ENCODE data around the gene TCP11X2. TPM values are rescaled to one million over a fixed set of nuclear protein-coding genes. Genes with fewer than 3 reads are reported as not detected.
"Not testable (repeated sequence)": the region's sequence is repeated elsewhere in the genome, so short reads cannot be mapped to it uniquely, and the experiment has no call there.

Gene TCP11X2
- 1 to 10 TPM; 1.6 to 3.0 TPM for total RNA-seq
- not detected for polyA plus RNA-seq (2013, experiment 1 of 2)
- polyA plus RNA-seq (2013, experiment 2 of 2) = not detected
- long read RNA-seq, experiment 1 = 0 reads
- long read RNA-seq, experiment 2 = 0 reads
- long read RNA-seq, experiment 3, partial matches to known transcripts = 0 of 1 reads
- long read RNA-seq, experiment 3, other reads (novel, unspliced or antisense) = 1 of 1 reads
- long read RNA-seq, experiment 4 = 0 reads

DNA sequence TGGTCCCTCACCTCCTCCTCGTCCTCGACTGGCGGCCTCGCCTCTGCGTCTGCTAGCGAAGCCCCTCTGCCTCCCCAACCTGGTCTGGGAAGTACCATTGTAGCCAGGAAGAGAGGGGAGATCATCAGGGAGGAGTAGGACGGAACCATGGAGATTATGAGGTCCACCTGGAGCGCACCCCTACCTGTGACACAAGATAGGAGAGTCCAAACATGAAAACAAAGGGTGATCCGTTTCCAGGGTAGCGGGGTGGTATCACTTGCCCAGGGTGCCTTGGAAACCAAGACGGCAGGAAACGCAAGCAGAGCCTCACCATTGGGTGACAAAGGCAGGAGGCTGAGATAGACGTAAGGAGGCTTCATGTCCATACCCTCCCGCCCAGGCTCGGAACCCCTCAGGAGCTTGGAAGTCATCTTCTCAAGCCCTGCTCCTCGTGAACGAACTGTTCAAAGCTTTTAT lies at the start of gene TCP11X2:
TSS of gene TCP11X2 (minus strand) at position 51 of the 459 bp plus-strand sequence.
- not testable (repeated sequence) for H3K9me3 Mint-ChIP-seq; H3K27ac ChIP-seq (ENCODE audit: low read depth, low read length); DNase-seq; H3K36me3 Mint-ChIP-seq (ENCODE audit: low read depth); H3K9me3 ChIP-seq (ENCODE audit: control insufficient read depth, low read length); H3K27me3 ChIP-seq (ENCODE audit: control insufficient read depth, insufficient read depth, low read length, poor library complexity, severe bottlenecking); H3K9ac ChIP-seq (ENCODE audit: extremely low read depth, low read length, poor library complexity, severe bottlenecking); H3K36me3 ChIP-seq (ENCODE audit: control insufficient read depth, insufficient read depth, low read length); H3K4me3 ChIP-seq (ENCODE audit: low read length); H3K4me1 ChIP-seq (ENCODE audit: control insufficient read depth, insufficient read depth, low read length); H3K27ac Mint-ChIP-seq; H3K27me3 Mint-ChIP-seq (ENCODE audit: insufficient read depth); H3K4me1 Mint-ChIP-seq; H3K4me3 Mint-ChIP-seq
- WGBS, 2 experiments (ENCODE audit: insufficient coverage in 1 of 2, insufficient read length in 1 of 2) = 83% methylated on average over 3 of the region's 17 CpGs; no CpG with 5 or more reads in 1 of the 2 experiments

- H3K27ac Mint-ChIP-seq = no peak overlapping the region
- no peaks in the 10 kb centered on the region for H3K36me3 Mint-ChIP-seq (ENCODE audit: low read depth)
- no peak overlapping the region for H3K9ac ChIP-seq (ENCODE audit: extremely low read depth, low read length, poor library complexity, severe bottlenecking)
- 76% methylated on average over 6 of the region's 7 CpGs; no CpG with 5 or more reads in 1 of the 2 experiments for WGBS, 2 experiments (ENCODE audit: insufficient coverage in 1 of 2, insufficient read length in 1 of 2)
- no peaks in the 10 kb centered on the region for H3K36me3 ChIP-seq (ENCODE audit: control insufficient read depth, insufficient read depth, low read length)
- peaks cover 11% of the 10 kb centered on the region for H3K27me3 Mint-ChIP-seq (ENCODE audit: insufficient read depth)
- no peaks in the 10 kb centered on the region for H3K4me1 ChIP-seq (ENCODE audit: control insufficient read depth, insufficient read depth, low read length)
- H3K4me3 ChIP-seq (ENCODE audit: low read length) = no peak overlapping the region
- TF ChIP-seq CTCF (conservative IDR thresholded peaks at IDR 0.05) = peak; percentile 47
- H3K4me3 Mint-ChIP-seq = no peak overlapping the region
- no peak overlapping the region for H3K27ac ChIP-seq (ENCODE audit: low read depth, low read length)
- no peak for DNase-seq
- H3K9me3 ChIP-seq (ENCODE audit: control insufficient read depth, low read length) = no peaks in the 10 kb centered on the region
- no peaks in the 10 kb centered on the region for H3K4me1 Mint-ChIP-seq
- peaks cover 35% of the 10 kb centered on the region for H3K9me3 Mint-ChIP-seq
- H3K27me3 ChIP-seq (ENCODE audit: control insufficient read depth, insufficient read depth, low read length, poor library complexity, severe bottlenecking) = no peaks in the 10 kb centered on the region
These were observed 45.7 kb upstream of the TCP11X2 start for GRCh38 chrX:102517326-102517725.

DNA sequence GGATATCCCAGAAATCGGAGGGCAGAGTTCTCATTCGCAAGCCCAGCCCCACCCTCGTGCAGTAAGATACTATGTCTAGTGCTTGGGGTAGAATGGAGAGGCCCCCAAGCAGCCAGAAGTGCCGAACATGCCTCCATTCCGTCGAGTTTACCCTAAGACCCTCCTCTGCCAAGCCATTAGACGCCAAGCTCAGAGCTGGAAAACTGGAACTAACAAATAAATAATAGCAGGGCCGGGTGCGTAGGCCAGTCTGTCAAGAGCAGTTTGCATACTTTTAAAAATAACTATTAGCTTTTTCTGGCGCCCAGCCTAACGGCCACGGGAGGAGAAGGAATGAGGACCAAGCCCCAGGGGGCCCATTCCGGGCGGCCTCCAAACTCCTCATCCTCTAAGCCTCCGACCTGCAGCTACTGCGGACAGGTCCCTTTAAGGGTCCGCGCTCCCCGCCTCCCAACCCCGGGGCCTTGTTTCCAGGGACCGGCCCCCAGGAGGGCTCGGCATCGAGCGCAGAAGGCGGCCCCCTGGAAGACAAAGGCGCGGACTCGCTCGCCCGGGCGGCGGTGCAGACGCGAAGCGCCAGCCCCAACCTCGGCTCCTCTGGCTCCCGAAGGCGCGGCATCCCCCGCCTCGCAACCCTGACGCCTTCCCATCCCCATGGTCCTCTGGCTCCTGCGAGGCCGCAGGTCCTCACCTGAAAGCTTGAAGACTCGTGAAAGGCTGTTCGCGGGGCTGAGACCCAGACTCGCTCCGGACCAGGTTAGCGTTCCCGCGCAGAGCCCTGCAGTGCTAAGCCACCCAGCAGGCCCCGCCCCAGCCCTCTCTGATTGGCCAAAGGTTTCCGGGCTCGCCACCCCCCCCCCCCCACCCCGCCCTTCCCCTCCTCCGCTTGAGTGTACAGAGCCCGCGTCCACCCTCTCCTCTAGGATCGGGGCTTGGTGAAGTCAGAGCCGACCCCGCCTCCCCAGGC lies 44.6 kb upstream of the TCP11X2 start, which contains the start of gene TMSB15A:
TSS of gene TMSB15A (minus strand) at position 765 of the 967 bp plus-strand sequence.
- peak; percentile 91 for DNase-seq
- WGBS, 2 experiments (ENCODE audit: insufficient coverage in 1 of 2, insufficient read length in 1 of 2) = 0 to 2% methylated on average over 2 to 55 of the region's 62 CpGs
- no peaks in the 10 kb centered on the region for H3K36me3 ChIP-seq (ENCODE audit: control insufficient read depth, insufficient read depth, low read length)
- Mint-ChIP-seq H3K4me3 (peak within 1 kb of the TSS; percentile 63), H3K4me1 (no peaks in the 10 kb centered on the region), H3K9me3 (peaks cover 39% of the 10 kb centered on the region), H3K27me3 (ENCODE audit: insufficient read depth) (peaks cover 11% of the 10 kb centered on the region), H3K27ac (no peak within 1 kb of the TSS), H3K36me3 (ENCODE audit: low read depth) (no peaks in the 10 kb centered on the region)
- no peaks in the 10 kb centered on the region for H3K27me3 ChIP-seq (ENCODE audit: control insufficient read depth, insufficient read depth, low read length, poor library complexity, severe bottlenecking)
- peak within 1 kb of the TSS; percentile 90 for H3K27ac ChIP-seq (ENCODE audit: low read depth, low read length)
- no peaks in the 10 kb centered on the region for H3K9me3 ChIP-seq (ENCODE audit: control insufficient read depth, low read length)
- peak within 1 kb of the TSS; percentile 81 for H3K4me3 ChIP-seq (ENCODE audit: low read length)
- TF ChIP-seq CTCF (conservative IDR thresholded peaks at IDR 0.05) = no peak
- peak within 1 kb of the TSS; percentile 34 for H3K9ac ChIP-seq (ENCODE audit: extremely low read depth, low read length, poor library complexity, severe bottlenecking)
- no peaks in the 10 kb centered on the region for H3K4me1 ChIP-seq (ENCODE audit: control insufficient read depth, insufficient read depth, low read length)

All from endodermal cell (in vitro differentiated cells).